GM12878 (cell line): ENCODE data around the gene SPRY4. TPM values are rescaled to one million over a fixed set of nuclear protein-coding genes. Genes with fewer than 3 reads are reported as not detected.

Experiments
- ATAC-seq: fragments of 200-7000 bp; cut with Tn5 transposase; 3 replicates; pipeline ENCODE4 v1.9.1; 2020; ENCODE audit warnings: mild to moderate bottlenecking, moderate library complexity
- BruUV-seq: library from RNA; stranded (reverse); fragments of 400-500 nt; replicated peaks from 2 replicates; lab custom pipeline; 2021; lab: Mats Ljungman, UMichigan
- CTCF ChIA-PET: fragments of 300-600 bp; sonication (Branson Sonifier 250); formaldehyde crosslinking; extraction: SDS; loops from one replicate; lab custom pipeline; 2021; ENCODE audit warnings: inconsistent platforms; lab: Yijun Ruan, JAX
- POLR2A ChIA-PET: fragments of 350-600 bp; formaldehyde crosslinking; extraction: SDS; loops from one replicate; lab custom pipeline; 2021; ENCODE audit warnings: inconsistent platforms; lab: Charles Lee
- RAD21 ChIA-PET: fragments of 300-600 bp; sonication (Branson Sonifier 250); formaldehyde crosslinking; loops from one replicate; lab custom pipeline; 2023; ENCODE audit warnings: antibody characterized with exemption; ENCODE audit not compliant: unreplicated experiment; lab: Charles Lee
- SMC1A ChIA-PET: fragments of 300-600 bp; sonication (Branson Sonifier 250); formaldehyde crosslinking; loops from one replicate; lab custom pipeline; 2023; ENCODE audit not compliant: unreplicated experiment, uncharacterized antibody; lab: Charles Lee
- DNase-seq: peaks from one replicate; pipeline ENCODE4 v3.0.0-alpha.2; 2011; ENCODE audit warnings: low read depth, low spot score
- FAIRE-seq: peaks from 3 replicates; lab custom pipeline; 2011; peaks lifted over from hg19 to GRCh38; lab: Jason Lieb, UNC
- H2AFZ ChIP-seq: 2 replicates; pipeline ENCODE4 v1.6.0; 2011; ENCODE audit warnings: low read depth, low read length, control low read depth; ENCODE audit not compliant: control insufficient read depth
- H3K27ac ChIP-seq: 2 replicates; pipeline ENCODE4 v1.5.1; 2011; ENCODE audit warnings: control low read depth; ENCODE audit not compliant: control insufficient read depth, insufficient read depth
- H3K27me3 ChIP-seq, 2 experiments: replicated peaks in 1 of 2; 2 replicates each; pipeline versions ENCODE4 v1.6.0 to v1.6.1; 2011; ENCODE audit warnings: low read length in 1 of 2; ENCODE audit not compliant: control insufficient read depth in 2 of 2, insufficient read depth in 2 of 2
- H3K36me3 ChIP-seq, 2 experiments: 2 replicates each; pipeline ENCODE4 v1.5.1; 2011; ENCODE audit warnings: low read length in 1 of 2; ENCODE audit not compliant: control insufficient read depth in 2 of 2, insufficient read depth in 2 of 2
- H3K4me1 ChIP-seq: 2 replicates; pipeline ENCODE4 v1.6.1; 2011; ENCODE audit warnings: mild to moderate bottlenecking, low read length, moderate library complexity, mixed read lengths; ENCODE audit not compliant: control insufficient read depth, insufficient read depth
- H3K4me2 ChIP-seq: 2 replicates; pipeline ENCODE4 v1.6.0; 2011; ENCODE audit warnings: control low read depth; ENCODE audit not compliant: control insufficient read depth, insufficient read depth
- H3K4me3 ChIP-seq: fragments of 200-600 bp; sonication (generic); 2 replicates; pipeline ENCODE4 v1.5.1; 2016
- H3K79me2 ChIP-seq: 2 replicates; pipeline ENCODE4 v1.6.0; 2011; ENCODE audit warnings: low read length; ENCODE audit not compliant: control insufficient read depth, insufficient read depth
- H3K9ac ChIP-seq: 2 replicates; pipeline ENCODE4 v1.8.0; 2011; ENCODE audit warnings: low read length, control low read depth, mixed read lengths; ENCODE audit not compliant: control insufficient read depth, insufficient read depth
- H3K9me3 ChIP-seq: replicated peaks from 3 replicates; pipeline ENCODE4 v1.5.1; 2011; ENCODE audit warnings: mild to moderate bottlenecking, low read length; ENCODE audit not compliant: control insufficient read depth, insufficient read depth
- H4K20me1 ChIP-seq: 2 replicates; pipeline ENCODE4 v1.6.0; 2011; ENCODE audit not compliant: control insufficient read depth, insufficient read depth
- BACH1 ChIP-seq: fragments of 450-650 bp; IDR thresholded peaks from 2 replicates; pipeline ENCODE4 v1.6.1; 2017; ENCODE audit warnings: mild to moderate bottlenecking, borderline replicate concordance
- BCL3 ChIP-seq: IDR thresholded peaks from 2 replicates; pipeline ENCODE4 v1.6.1; 2011; ENCODE audit warnings: borderline replicate concordance, low read depth, mild to moderate bottlenecking, moderate library complexity, low read length; ENCODE audit not compliant: insufficient read depth, poor library complexity, severe bottlenecking
- CBX3 ChIP-seq: fragments of 200-600 bp; sonication (generic); IDR thresholded peaks from 2 replicates; pipeline ENCODE4 v1.6.1; 2016; ENCODE audit warnings: low read depth, borderline replicate concordance
- CHD4 ChIP-seq: fragments of 200-600 bp; sonication (generic); IDR thresholded peaks from 2 replicates; pipeline ENCODE4 v1.6.1; 2016; ENCODE audit warnings: mild to moderate bottlenecking
- EGR1 ChIP-seq, 2 experiments: IDR thresholded peaks; 1 replicate in 1 of 2; 2 replicates in 1 of 2; pipeline ENCODE4 v1.6.1; 2011 to 2012; ENCODE audit warnings: low read depth in 2 of 2, low read length in 2 of 2, borderline replicate concordance in 1 of 2, mild to moderate bottlenecking in 1 of 2, moderate library complexity in 1 of 2
- HDAC6 ChIP-seq: fragments of 200-600 bp; sonication (generic); IDR thresholded peaks from one replicate; pipeline ENCODE4 v1.8.0; 2017; ENCODE audit warnings: antibody characterized with exemption; ENCODE audit not compliant: unreplicated experiment
- MYC ChIP-seq: IDR thresholded peaks from 2 replicates; pipeline ENCODE4 v1.6.1; 2011; ENCODE audit warnings: mild to moderate bottlenecking, low read length, moderate library complexity, inconsistent platforms; ENCODE audit not compliant: insufficient read depth, insufficient replicate concordance, insufficient read length, severe bottlenecking
- NFYA ChIP-seq: IDR thresholded peaks from 2 replicates; pipeline ENCODE4 v1.6.1; 2011; ENCODE audit warnings: low read depth, mild to moderate bottlenecking, low read length, improper control_type of control experiment, borderline replicate concordance
- NR2C2 ChIP-seq: IDR thresholded peaks from 2 replicates; pipeline ENCODE4 v1.6.1; 2011; ENCODE audit warnings: borderline replicate concordance, low read depth; ENCODE audit not compliant: control insufficient read depth, insufficient read length
- SP1 ChIP-seq: IDR thresholded peaks from one replicate; pipeline ENCODE4 v1.6.1; 2011; ENCODE audit warnings: low read depth, low read length
- TCF12 ChIP-seq: IDR thresholded peaks from 2 replicates; pipeline ENCODE4 v1.6.1; 2011; ENCODE audit warnings: low read depth, mild to moderate bottlenecking, low read length
- USF2 ChIP-seq: IDR thresholded peaks from 2 replicates; pipeline ENCODE4 v1.6.1; 2011; ENCODE audit warnings: low read depth, low read length, improper control_type of control experiment, borderline replicate concordance
- ZBED1 ChIP-seq: IDR thresholded peaks from 2 replicates; pipeline ENCODE4 v1.6.1; 2016; ENCODE audit warnings: borderline replicate concordance
- ZNF274 ChIP-seq: IDR thresholded peaks from one replicate; pipeline ENCODE4 v1.8.0; 2011; ENCODE audit not compliant: insufficient read length, insufficient read depth
- ZZZ3 ChIP-seq: IDR thresholded peaks from 2 replicates; pipeline ENCODE4 v1.6.1; 2011; ENCODE audit warnings: low read depth; ENCODE audit not compliant: control insufficient read depth, insufficient read length
- WGBS: methylation state at CpG from one replicate; pipeline ENCODE4 v1.1.6; 2016; ENCODE audit warnings: low lambda C conversion rate; ENCODE audit not compliant: insufficient replicate concordance, insufficient coverage; ENCODE audit errors: missing lambda C conversion rate; 5-methylcytosine and 5-hydroxymethylcytosine counted together
- in situ Hi-C: fragments of 300-500 bp; cut with MboI; formaldehyde crosslinking; loops from 9 replicates; pipeline ENCODE4 v1.14.3; 2018; ENCODE audit warnings: mixed read lengths
- intact Hi-C: fragments of 100-400 bp; cut with micrococcal nuclease; formaldehyde crosslinking; loops from one replicate; pipeline ENCODE4 v1.14.2; 2022; ENCODE audit not compliant: unreplicated experiment
- polyA plus RNA-seq, 11 experiments: library from polyadenylated mRNA; depleted of rRNA in 4 of 11; unstranded in 6 of 11; stranded (reverse) in 5 of 11; fragments of >200 nt; fragmentation: Nextera tagmentation in 4 of 11; fragmentation: Illumina TruSeq in 1 of 11; extraction: Ambion mirVana in 4 of 11; extraction: Trizol in 1 of 11; gene quantifications; 1 replicate in 1 of 11; 2 replicates in 10 of 11; pipeline versions ENCODE4 v1.2.1 to v1.2.3, GENCODE V29; 2011 to 2016; ENCODE audit warnings: inconsistent platforms in 2 of 11, missing spikeins in 2 of 11, low read depth in 1 of 11
- total RNA-seq, 4 experiments: library from RNA; depleted of rRNA in 3 of 4; stranded (reverse); fragments of >200 nt in 3 of 4; fragmentation: Illumina TruSeq in 1 of 4; extraction: Trizol in 1 of 4; gene quantifications; 2 replicates each; pipeline versions ENCODE4 v1.2.1 to v1.2.3, GENCODE V29; 2013 to 2021
- TF ChIP-seq, protein P1 (sequence below): IDR thresholded peaks from 2 replicates; pipeline ENCODE4 v1.6.1; 2012; ENCODE audit warnings: improper control_type of control experiment, low read depth, low read length; ENCODE audit not compliant: insufficient replicate concordance
- TF ChIP-seq, protein P2 (sequence below): IDR thresholded peaks from 2 replicates; pipeline ENCODE4 v1.6.1; 2012; ENCODE audit warnings: low read depth, low read length, improper control_type of control experiment

SPRY4 gene
- total and polyA plus RNA-seq, 10 of the 15 experiments (the other 5 are each of a cell fraction or from before 2014, with no cell fraction given), result 0.04 to 1.4 (median 0.18) TPM; not detected in 1

GRCh38 chr5:142343531-142343930, 18.7 kb upstream of the SPRY4 start:
- ATAC-seq (no peak), DNase-seq (no peak), FAIRE-seq (no peak)
- H3K9ac ChIP-seq, result no peak overlapping the region
- TF ChIP-seq ZZZ3 (no peak), NR2C2 (no peak), BCL3 (no peak), ZNF274 (no peak), USF2 (no peak), HDAC6 (no peak), EGR1 (IDR thresholded peaks at IDR 0.05; ENCODE audit: borderline replicate concordance in 1 of 2, low read depth in 2 of 2, low read length in 2 of 2) (no peak), BACH1 (no peak), CBX3 (no peak), NFYA (no peak), MYC (no peak), TCF12 (no peak), CHD4 (no peak), SP1 (no peak), ZBED1 (no peak)
- TF ChIP-seq, protein P1, sequence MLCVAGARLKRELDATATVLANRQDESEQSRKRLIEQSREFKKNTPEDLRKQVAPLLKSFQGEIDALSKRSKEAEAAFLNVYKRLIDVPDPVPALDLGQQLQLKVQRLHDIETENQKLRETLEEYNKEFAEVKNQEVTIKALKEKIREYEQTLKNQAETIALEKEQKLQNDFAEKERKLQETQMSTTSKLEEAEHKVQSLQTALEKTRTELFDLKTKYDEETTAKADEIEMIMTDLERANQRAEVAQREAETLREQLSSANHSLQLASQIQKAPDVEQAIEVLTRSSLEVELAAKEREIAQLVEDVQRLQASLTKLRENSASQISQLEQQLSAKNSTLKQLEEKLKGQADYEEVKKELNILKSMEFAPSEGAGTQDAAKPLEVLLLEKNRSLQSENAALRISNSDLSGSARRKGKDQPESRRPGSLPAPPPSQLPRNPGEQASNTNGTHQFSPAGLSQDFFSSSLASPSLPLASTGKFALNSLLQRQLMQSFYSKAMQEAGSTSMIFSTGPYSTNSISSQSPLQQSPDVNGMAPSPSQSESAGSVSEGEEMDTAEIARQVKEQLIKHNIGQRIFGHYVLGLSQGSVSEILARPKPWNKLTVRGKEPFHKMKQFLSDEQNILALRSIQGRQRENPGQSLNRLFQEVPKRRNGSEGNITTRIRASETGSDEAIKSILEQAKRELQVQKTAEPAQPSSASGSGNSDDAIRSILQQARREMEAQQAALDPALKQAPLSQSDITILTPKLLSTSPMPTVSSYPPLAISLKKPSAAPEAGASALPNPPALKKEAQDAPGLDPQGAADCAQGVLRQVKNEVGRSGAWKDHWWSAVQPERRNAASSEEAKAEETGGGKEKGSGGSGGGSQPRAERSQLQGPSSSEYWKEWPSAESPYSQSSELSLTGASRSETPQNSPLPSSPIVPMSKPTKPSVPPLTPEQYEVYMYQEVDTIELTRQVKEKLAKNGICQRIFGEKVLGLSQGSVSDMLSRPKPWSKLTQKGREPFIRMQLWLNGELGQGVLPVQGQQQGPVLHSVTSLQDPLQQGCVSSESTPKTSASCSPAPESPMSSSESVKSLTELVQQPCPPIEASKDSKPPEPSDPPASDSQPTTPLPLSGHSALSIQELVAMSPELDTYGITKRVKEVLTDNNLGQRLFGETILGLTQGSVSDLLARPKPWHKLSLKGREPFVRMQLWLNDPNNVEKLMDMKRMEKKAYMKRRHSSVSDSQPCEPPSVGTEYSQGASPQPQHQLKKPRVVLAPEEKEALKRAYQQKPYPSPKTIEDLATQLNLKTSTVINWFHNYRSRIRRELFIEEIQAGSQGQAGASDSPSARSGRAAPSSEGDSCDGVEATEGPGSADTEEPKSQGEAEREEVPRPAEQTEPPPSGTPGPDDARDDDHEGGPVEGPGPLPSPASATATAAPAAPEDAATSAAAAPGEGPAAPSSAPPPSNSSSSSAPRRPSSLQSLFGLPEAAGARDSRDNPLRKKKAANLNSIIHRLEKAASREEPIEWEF, result no peak
- TF ChIP-seq, protein P2, sequence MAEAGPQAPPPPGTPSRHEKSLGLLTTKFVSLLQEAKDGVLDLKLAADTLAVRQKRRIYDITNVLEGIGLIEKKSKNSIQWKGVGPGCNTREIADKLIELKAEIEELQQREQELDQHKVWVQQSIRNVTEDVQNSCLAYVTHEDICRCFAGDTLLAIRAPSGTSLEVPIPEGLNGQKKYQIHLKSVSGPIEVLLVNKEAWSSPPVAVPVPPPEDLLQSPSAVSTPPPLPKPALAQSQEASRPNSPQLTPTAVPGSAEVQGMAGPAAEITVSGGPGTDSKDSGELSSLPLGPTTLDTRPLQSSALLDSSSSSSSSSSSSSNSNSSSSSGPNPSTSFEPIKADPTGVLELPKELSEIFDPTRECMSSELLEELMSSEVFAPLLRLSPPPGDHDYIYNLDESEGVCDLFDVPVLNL, result no peak
- H4K20me1 ChIP-seq, result no peaks in the 10 kb centered on the region
- no peak overlapping the region for H3K4me2 ChIP-seq
- CTCF ChIA-PET, result no interaction called here
- RAD21 ChIA-PET, result no interaction called here
- POLR2A ChIA-PET, result no interaction called here
- H3K4me3 ChIP-seq, result no peak overlapping the region
- 38% methylated on average over 4 of the region's 4 CpGs for WGBS
- no peaks in the 10 kb centered on the region for H3K4me1 ChIP-seq
- H3K27me3 ChIP-seq, result no peaks in the 10 kb centered on the region
- H3K79me2 ChIP-seq, result no peaks in the 10 kb centered on the region
- BruUV-seq, result no TSS peak
- intact Hi-C loops (no loop called here), in situ Hi-C loops (no loop called here)
- no peak overlapping the region for H3K27ac ChIP-seq
- no peaks in the 10 kb centered on the region for H3K36me3 ChIP-seq
- H3K9me3 ChIP-seq, result peaks cover 4% of the 10 kb centered on the region; the same call in 1 of the 3 replicates
- H2AFZ ChIP-seq, result no peak overlapping the region
- SMC1A ChIA-PET, result no interaction called here
